ENCODE data around the gene SETD2.
A peak's percentile ranks its signal among the peaks of the same experiment; 100 is the strongest.
"Not testable (repeated sequence)": the region's sequence is repeated elsewhere in the genome, so short reads cannot be mapped to it uniquely, and the experiment has no call there.

Gene SETD2

GRCh38 chr3:47034868-47035489 lies 128.9 kb downstream of the SETD2 start:
- peak; percentile 88 for DNase-seq (ENCODE audit: low spot score)

DNA sequence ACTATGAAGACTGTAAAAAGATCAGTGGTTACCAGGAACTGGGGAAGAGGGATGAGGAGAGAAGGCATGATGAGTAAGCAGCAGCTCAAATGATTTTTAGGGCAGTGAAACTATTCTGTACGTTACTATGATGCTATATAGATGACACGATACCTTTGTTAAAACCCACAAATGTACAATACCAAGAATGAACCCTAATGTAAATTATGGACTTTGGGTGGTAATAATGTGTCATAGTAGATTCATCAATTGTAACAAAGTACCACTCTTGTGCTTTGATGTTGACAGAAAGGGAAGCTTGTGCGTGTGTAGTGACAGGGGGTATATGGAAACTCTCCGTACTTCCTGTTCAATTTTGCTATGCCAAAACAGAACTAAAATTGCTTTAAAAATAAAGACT lies 132.9 kb downstream of the SETD2 start:
- not testable (repeated sequence) for DNase-seq (ENCODE audit: low spot score)

- no peak for DNase-seq (ENCODE audit: low spot score)
These were observed 135.2 kb downstream of the SETD2 start for GRCh38 chr3:47028667-47029066.

- DNase-seq (ENCODE audit: low spot score): no peak
These were observed 135.8 kb downstream of the SETD2 start for GRCh38 chr3:47028146-47028545.

GRCh38 chr3:47026432-47026831 lies 137.5 kb downstream of the SETD2 start:
- not testable (repeated sequence) for DNase-seq (ENCODE audit: low spot score)

DNA sequence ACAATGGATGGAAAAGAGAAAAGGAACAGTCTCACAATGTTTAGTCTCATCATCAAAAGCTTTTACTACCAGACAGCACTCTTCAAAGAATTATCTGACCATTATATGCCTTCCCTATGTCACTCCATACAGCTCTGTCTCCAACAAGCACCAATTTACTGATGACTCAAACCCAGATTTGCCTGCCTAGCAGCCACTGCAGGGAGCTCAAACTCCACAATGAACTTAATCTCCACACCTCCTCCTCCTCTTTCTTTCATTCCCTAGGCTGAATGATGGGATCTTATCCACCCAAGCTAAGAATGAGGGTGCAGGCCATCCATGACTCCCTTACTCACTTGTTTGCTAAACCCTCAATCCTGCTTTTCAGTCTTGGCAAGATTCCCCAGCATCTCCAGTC lies 139.0 kb downstream of the SETD2 start:
- no peak for DNase-seq (ENCODE audit: low spot score)

DNA sequence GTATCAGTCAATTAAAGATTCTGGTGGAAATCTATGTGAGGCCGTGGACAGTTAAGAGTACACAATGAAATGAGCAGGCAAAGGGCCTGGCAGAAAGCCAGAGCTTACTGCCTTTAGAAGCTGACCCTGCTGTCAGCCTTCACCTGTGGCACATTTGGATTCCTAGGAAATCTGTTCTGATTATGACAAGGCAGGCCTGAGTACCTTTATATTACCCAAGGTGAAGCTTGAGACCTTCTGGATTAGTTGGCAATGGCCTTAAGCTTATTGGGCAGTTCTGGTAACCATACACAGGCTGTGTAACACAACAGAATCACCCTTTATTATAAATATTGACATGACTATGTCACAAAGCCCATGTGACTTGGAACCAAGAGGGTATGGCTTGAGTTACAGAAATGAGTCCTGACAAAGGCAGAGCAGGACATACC lies 141.3 kb downstream of the SETD2 start:
- no peak for DNase-seq (ENCODE audit: low spot score)

DNA sequence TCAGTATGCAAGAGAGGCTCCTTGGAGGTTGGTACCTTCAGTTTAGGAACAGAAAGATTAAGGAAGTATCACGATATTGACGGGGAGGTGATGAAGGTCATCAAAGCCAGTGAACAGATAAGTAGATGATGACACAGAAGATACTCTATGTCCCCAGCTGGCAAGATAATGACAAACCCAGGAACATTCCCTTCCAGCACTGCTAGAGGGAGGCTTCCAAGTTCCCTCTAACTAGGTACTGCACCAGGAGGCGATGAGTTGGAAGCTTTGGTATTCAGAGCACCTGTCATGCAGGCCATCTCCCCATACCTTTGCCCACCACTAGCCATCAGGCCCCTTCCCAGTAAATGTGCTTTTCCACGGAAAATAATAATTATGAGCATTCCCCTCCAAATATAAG lies 143.6 kb downstream of the SETD2 start:
- DNase-seq (ENCODE audit: low spot score): no peak

- no peak for DNase-seq (ENCODE audit: low spot score)
These were observed 144.7 kb downstream of the SETD2 start for GRCh38 chr3:47019201-47019600.

- DNase-seq (ENCODE audit: low spot score): no peak
These were observed 145.7 kb downstream of the SETD2 start for GRCh38 chr3:47018269-47018611.

DNA sequence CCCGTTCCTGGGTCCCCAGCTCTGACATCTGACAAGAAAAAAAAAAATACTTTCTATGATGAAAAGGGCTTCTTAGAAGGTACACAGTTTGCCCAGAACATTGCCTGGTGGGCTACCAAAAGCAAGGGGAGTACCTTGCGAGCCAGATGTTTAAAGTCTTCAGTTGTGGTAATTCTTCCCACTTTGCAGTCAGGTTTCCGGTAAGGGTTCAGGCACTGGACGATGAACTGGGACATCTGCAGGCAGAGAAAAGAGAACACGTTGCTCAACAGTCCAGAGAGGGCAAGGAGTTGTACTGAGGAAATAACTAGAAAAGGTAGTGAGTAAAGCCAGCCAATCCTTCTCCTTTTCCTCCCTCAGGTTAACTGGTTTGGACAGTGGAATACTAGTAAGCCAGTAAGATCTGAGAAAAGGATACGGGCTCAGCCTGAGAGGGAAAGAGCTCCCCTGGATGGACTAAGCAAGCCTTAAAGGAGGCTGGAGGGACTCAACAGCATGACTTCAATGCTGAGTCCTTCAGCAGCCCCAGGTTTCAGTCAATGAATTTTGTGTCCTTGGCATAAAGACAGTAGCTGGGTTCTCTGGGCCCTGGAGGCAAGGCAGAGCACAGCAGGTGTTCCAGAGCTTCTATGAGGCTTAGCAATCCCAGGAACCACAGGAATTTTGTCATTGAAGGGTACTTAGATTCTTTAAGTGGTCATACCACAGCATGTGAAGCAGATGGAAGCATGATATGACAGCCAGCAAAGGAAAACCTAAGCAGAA lies 146.2 kb downstream of the SETD2 start:
- no peak for DNase-seq (ENCODE audit: low spot score)

DNA sequence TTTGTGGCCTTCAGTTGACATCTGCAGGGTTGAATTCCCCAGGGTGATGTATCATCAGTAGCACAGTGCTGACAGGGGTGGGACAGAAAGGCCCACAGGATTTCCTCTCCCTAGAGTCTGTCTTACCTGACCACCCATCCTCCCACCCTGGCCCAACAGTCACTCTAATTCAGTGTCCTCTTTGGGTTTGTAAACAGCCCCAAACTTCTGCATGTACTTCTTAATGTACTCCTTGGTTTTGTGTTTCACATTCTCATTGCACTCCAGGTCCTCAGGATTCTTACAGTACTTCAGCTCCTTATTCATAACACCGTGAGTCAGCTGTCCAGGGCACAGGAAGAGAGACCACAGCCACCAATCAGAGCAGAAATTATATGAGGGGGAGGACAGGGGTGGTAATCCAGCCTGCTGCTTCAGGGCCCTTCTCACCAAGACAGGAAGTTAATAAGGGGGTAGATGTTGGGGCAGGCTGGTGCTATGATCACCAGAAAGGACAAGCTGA lies 146.9 kb downstream of the SETD2 start:
- no peak for DNase-seq (ENCODE audit: low spot score)

- DNase-seq (ENCODE audit: low spot score): no peak
These were observed 147.6 kb downstream of the SETD2 start for GRCh38 chr3:47016086-47016933.

DNA sequence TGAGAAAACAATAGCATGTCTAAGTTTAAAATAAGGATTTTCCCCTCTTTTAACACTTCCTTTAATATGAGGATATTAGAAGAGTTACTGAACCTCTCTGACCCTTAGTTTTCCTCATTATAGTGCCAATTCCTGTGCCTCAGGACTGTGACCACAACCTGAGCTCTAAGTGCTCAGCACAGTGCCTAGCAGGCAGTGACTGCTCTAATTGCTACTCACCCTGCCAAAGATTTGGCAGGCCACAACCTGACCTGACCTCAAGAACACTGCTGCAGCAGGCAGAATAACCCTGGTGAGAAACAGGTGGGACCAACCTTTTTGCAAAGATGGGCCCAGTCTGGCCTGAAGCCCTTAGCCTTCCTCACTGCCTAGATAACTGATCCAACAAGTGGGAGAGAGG lies 148.8 kb downstream of the SETD2 start:
- no peak for DNase-seq (ENCODE audit: low spot score)

DNA sequence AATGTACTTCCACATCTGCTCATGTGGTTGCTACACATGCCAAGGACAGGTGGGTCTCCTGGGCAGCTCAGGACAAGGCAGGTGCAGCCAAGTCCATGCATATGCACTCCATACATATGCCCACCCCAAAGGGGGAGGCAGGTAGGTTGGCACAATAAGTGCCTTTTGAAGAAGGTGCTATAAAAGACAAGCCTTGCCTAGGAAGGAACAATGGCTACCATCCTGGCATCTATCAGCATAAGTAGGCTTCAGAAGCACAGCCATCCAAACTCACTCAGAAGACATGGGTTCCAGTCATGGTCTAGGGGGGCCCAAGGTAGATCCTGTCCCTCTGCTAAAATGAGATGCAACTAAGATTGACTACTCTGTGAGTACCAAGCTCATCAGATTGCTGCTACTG lies 149.9 kb downstream of the SETD2 start:
- DNase-seq (ENCODE audit: low spot score): no peak

GRCh38 chr3:47013231-47013630 lies 150.7 kb downstream of the SETD2 start:
- DNase-seq (ENCODE audit: low spot score): no peak

GRCh38 chr3:47012342-47013230 lies 151.3 kb downstream of the SETD2 start:
- DNase-seq (ENCODE audit: low spot score): no peak

DNA sequence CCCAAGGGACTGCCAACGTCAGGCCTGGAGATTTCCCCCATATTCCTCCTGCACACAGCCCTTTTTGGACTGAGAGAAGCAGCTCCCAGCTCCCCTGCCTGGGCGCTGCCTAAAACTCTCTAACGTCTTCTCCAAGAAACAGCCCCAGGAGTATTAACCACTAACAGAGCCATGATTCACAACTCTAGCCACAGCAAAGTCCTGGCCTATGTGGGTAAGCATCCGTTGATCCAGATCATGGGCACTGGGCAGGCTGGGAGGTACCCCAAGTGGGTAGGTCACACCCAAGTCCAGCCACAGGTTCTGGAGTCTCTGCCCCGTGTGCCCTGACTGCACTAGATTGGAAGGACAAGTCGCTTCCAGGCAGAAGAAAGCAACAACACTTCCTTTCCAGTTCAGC lies 152.5 kb downstream of the SETD2 start:
- DNase-seq (ENCODE audit: low spot score): no peak

DNA sequence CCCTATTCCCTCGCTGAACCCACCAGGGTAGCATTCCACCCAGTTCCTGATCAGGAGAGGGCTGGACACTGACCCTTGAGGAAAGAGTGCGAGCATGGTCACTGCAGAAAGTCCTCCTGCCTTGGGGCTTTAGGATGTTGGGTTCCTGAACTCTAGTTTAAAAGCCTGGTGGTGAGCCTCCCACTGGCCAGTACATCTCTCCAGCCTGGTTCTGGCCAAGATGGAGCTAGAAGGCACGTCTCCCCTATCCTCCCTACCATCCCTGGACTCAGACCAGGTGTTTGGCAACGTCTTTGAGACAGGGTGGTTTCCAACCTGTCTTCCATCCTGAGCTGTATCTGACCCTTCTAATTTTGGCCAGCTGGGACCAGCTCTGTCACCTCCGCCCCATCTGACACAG lies 153.0 kb downstream of the SETD2 start:
- DNase-seq (ENCODE audit: low spot score): no peak

- DNase-seq (ENCODE audit: low spot score): no peak
These were observed 153.7 kb downstream of the SETD2 start for GRCh38 chr3:47010111-47010712.

Measured in pons (tissue), 1 donor.